WTC11 (cell line): ENCODE data around the gene EMP1. TPM values are rescaled to one million over a fixed set of nuclear protein-coding genes. Genes with fewer than 3 reads are reported as not detected.

ENCODE experiments used
- ATAC-seq: fragments of 200-7000 bp; cut with Tn5 transposase; 2 replicates; pipeline ENCODE4 v1.10.0; 2021; ENCODE audit warnings: mild to moderate bottlenecking, moderate library complexity
- Bru-seq: library from RNA; stranded (reverse); fragments of 400-500 nt; gene quantifications from one replicate; lab custom pipeline; 2021; lab: Mats Ljungman, UMichigan
- CTCF ChIA-PET: fragments of 300-600 bp; sonication (Branson Sonifier 250); formaldehyde crosslinking; loops from one replicate; lab custom pipeline; 2021; ENCODE audit warnings: antibody characterized with exemption; lab: Charles Lee
- POLR2A ChIA-PET: fragments of 350-600 bp; sonication (Branson Sonifier 250); formaldehyde crosslinking; loops from one replicate; lab custom pipeline; 2021; ENCODE audit warnings: antibody characterized with exemption; lab: Charles Lee
- DNase-seq: peaks from one replicate; pipeline ENCODE4 v3.0.0; 2021; ENCODE audit warnings: low spot score
- H3K27ac Mint-ChIP-seq: 2 replicates; pipeline ENCODE4 v1.8.0; 2021; ENCODE audit warnings: mixed read lengths
- H3K27me3 Mint-ChIP-seq: 2 replicates; pipeline ENCODE4 v1.8.0; 2021; ENCODE audit warnings: low read depth, mild to moderate bottlenecking, moderate library complexity, mixed read lengths
- H3K36me3 Mint-ChIP-seq: 2 replicates; pipeline ENCODE4 v1.8.0; 2021; ENCODE audit warnings: mixed read lengths
- H3K4me1 Mint-ChIP-seq: 2 replicates; pipeline ENCODE4 v1.8.0; 2022; ENCODE audit warnings: mixed read lengths
- H3K4me3 Mint-ChIP-seq: 2 replicates; pipeline ENCODE4 v1.8.0; 2021; ENCODE audit warnings: mild to moderate bottlenecking, moderate library complexity, mixed read lengths
- H3K9me3 Mint-ChIP-seq: 2 replicates; pipeline ENCODE4 v1.8.0; 2021; ENCODE audit warnings: mixed read lengths
- EMX1 ChIP-seq: fragments of 250-450 bp; sonication (Bioruptor Pico); IDR thresholded peaks from 2 replicates; pipeline ENCODE4 v1.8.0; 2021; ENCODE audit warnings: mild to moderate bottlenecking
- FOXP4 ChIP-seq: sonication (generic); formaldehyde crosslinking; IDR thresholded peaks from 2 replicates; pipeline ENCODE4 v1.8.0; 2022; ENCODE audit warnings: mild to moderate bottlenecking, missing genetic modification reagents
- GABPB1 ChIP-seq: sonication (generic); formaldehyde crosslinking; IDR thresholded peaks from 2 replicates; pipeline ENCODE4 v1.8.1; 2023; ENCODE audit warnings: mild to moderate bottlenecking, missing genetic modification reagents
- KAT7 ChIP-seq: sonication (generic); formaldehyde crosslinking; IDR thresholded peaks from 2 replicates; pipeline ENCODE4 v1.8.1; 2023; ENCODE audit warnings: missing genetic modification reagents, mild to moderate bottlenecking, borderline replicate concordance
- MAX ChIP-seq: sonication (generic); formaldehyde crosslinking; IDR thresholded peaks from 2 replicates; pipeline ENCODE4 v1.8.0; 2022; ENCODE audit warnings: mild to moderate bottlenecking, missing genetic modification reagents
- NFATC4 ChIP-seq: fragments of 250-450 bp; sonication (Bioruptor Pico); IDR thresholded peaks from 2 replicates; pipeline ENCODE4 v1.9.0; 2021; ENCODE audit warnings: mild to moderate bottlenecking
- NR1H2 ChIP-seq: sonication (generic); formaldehyde crosslinking; IDR thresholded peaks from 2 replicates; pipeline ENCODE4 v1.9.0; 2021; ENCODE audit warnings: mild to moderate bottlenecking, moderate library complexity, missing genetic modification reagents
- PREB ChIP-seq: sonication (generic); formaldehyde crosslinking; IDR thresholded peaks from 2 replicates; pipeline ENCODE4 v1.8.1; 2022; ENCODE audit warnings: mild to moderate bottlenecking, missing genetic modification reagents, moderate library complexity, borderline replicate concordance
- PRRX2 ChIP-seq: fragments of 250-450 bp; sonication (Bioruptor Pico); IDR thresholded peaks from 2 replicates; pipeline ENCODE4 v1.8.0; 2021; ENCODE audit warnings: mild to moderate bottlenecking
- TCF7 ChIP-seq: sonication (generic); formaldehyde crosslinking; IDR thresholded peaks from 2 replicates; pipeline ENCODE4 v1.8.0; 2022; ENCODE audit warnings: mild to moderate bottlenecking, low read depth, missing genetic modification reagents, moderate library complexity
- TEAD1 ChIP-seq: sonication (generic); formaldehyde crosslinking; IDR thresholded peaks from 2 replicates; pipeline ENCODE4 v1.8.0; 2022; ENCODE audit warnings: mild to moderate bottlenecking, missing genetic modification reagents
- TEAD4 ChIP-seq: sonication (generic); formaldehyde crosslinking; IDR thresholded peaks from 2 replicates; pipeline ENCODE4 v1.8.0; 2022; ENCODE audit warnings: mild to moderate bottlenecking, missing genetic modification reagents
- USF2 ChIP-seq: sonication (generic); formaldehyde crosslinking; IDR thresholded peaks from 2 replicates; pipeline ENCODE4 v1.8.1; 2023; ENCODE audit warnings: mild to moderate bottlenecking, missing genetic modification reagents, moderate library complexity
- ZMAT4 ChIP-seq: fragments of 250-450 bp; sonication (Bioruptor Pico); IDR thresholded peaks from 2 replicates; pipeline ENCODE4 v1.9.0; 2021; ENCODE audit warnings: mild to moderate bottlenecking
- ZNF121 ChIP-seq: sonication (generic); formaldehyde crosslinking; IDR thresholded peaks from 2 replicates; pipeline ENCODE4 v1.8.0; 2023; ENCODE audit warnings: missing genetic modification reagents
- ZNF232 ChIP-seq: sonication (generic); formaldehyde crosslinking; IDR thresholded peaks from 2 replicates; pipeline ENCODE4 v1.8.0; 2022; ENCODE audit warnings: mild to moderate bottlenecking, missing genetic modification reagents
- ZNF425 ChIP-seq: fragments of 250-450 bp; sonication (Bioruptor Pico); conservative IDR thresholded peaks from 2 replicates; pipeline ENCODE4 v1.9.0; 2021; ENCODE audit warnings: mild to moderate bottlenecking
- ZSCAN18 ChIP-seq: fragments of 250-450 bp; sonication (Bioruptor Pico); IDR thresholded peaks from 2 replicates; pipeline ENCODE4 v2.1.2; 2022; ENCODE audit warnings: mild to moderate bottlenecking, moderate library complexity
- long read RNA-seq, 3 experiments: library from RNA in 1 of 3; library from capped mRNA in 1 of 3; library from polyadenylated mRNA in 1 of 3; unstranded in 2 of 3; stranded (forward) in 1 of 3; transcript quantifications; one replicate each; pipeline ENCODE4 v2.0.0, GENCODE V29; 2021
- total RNA-seq: library from RNA; stranded (reverse); gene quantifications from 3 replicates; pipeline ENCODE4 v1.2.3, GENCODE V29; 2021

The EMP1 gene
- total RNA-seq (0.66 to 1.4 TPM (median 1.4 TPM) in 3 replicates), Bru-seq, nascent RNA (percentile 24 among the genes with signal in this experiment)
- long read RNA-seq, experiment 1 = 0 reads
- long read RNA-seq, experiment 2 = 0 reads
- long read RNA-seq, experiment 3 = 0 reads

GRCh38 chr12:13196130-13196921 lies at the start of gene EMP1:
Gene EMP1, plus strand, starts transcription at chr12:13196726. Its CDS starts 14,785 bp downstream, at chr12:13211511.
- ChIA-PET CTCF (interaction anchor here (0.8 to 1.6 kb wide), 5 partner anchors 12 to 210 kb away, joined by 3 to 6 read pairs (median 5); no protein-coding TSS in a partner anchor), POLR2A (interaction anchor here (0.6 kb wide), 1 partner anchor 241 kb away, joined by 4 read pairs; no protein-coding TSS in a partner anchor)
- 0 out of 2 replicates have a peak within 1 kb of the TSS, but pooled peaks have one; percentile 34 for H3K27ac Mint-ChIP-seq
- no peak for DNase-seq
- no peak for TF ChIP-seq NFATC4 (CRISPR knock-in tag)
- no peak for TF ChIP-seq ZMAT4 (CRISPR knock-in tag)
- TF ChIP-seq MAX (CRISPR knock-in tag) = no peak
- TF ChIP-seq PREB = no peak
- TF ChIP-seq ZSCAN18 (CRISPR knock-in tag) = no peak
- TF ChIP-seq, all 79 proteins: peak for 0
- no peaks in the 10 kb centered on the region for H3K9me3 Mint-ChIP-seq
- peak; percentile 49 for ATAC-seq
- H3K36me3 Mint-ChIP-seq = no peaks in the 10 kb centered on the region
- no peak within 1 kb of the TSS for H3K4me3 Mint-ChIP-seq
- H3K4me1 Mint-ChIP-seq = peaks cover 62% of the 10 kb centered on the region
- no peaks in the 10 kb centered on the region; the same call in 1 of the 2 replicates for H3K27me3 Mint-ChIP-seq

- H3K9me3 Mint-ChIP-seq = peaks cover 16% of the 10 kb centered on the region
- H3K4me1 Mint-ChIP-seq = no peaks in the 10 kb centered on the region
- H3K27me3 Mint-ChIP-seq = no peaks in the 10 kb centered on the region
- no peak overlapping the region for H3K27ac Mint-ChIP-seq
- H3K4me3 Mint-ChIP-seq = no peak overlapping the region
- CTCF ChIA-PET = interaction anchor here (1.4 kb wide), 1 partner anchor 65 kb away, joined by 3 read pairs; no protein-coding TSS in a partner anchor
- POLR2A ChIA-PET = no interaction called here
- no peak for DNase-seq
- no peak for ATAC-seq
- no peaks in the 10 kb centered on the region for H3K36me3 Mint-ChIP-seq
- TF ChIP-seq NR1H2 (CRISPR knock-in tag) = no peak
- TF ChIP-seq EMX1 = no peak
- no peak for TF ChIP-seq ZNF425 (CRISPR knock-in tag)
- no peak for TF ChIP-seq ZNF121 (CRISPR knock-in tag)
- no peak for TF ChIP-seq ZMAT4 (CRISPR knock-in tag)
- TF ChIP-seq PRRX2 (CRISPR knock-in tag) = no peak
- TF ChIP-seq TEAD4 (CRISPR knock-in tag) = no peak
- no peak for TF ChIP-seq GABPB1
These were observed 48.6 kb upstream of the EMP1 start for GRCh38 chr12:13147688-13148484.

GRCh38 chr12:13148485-13148847 lies 48.1 kb upstream of the EMP1 start:
- no peak overlapping the region for H3K27ac Mint-ChIP-seq
- H3K4me1 Mint-ChIP-seq = peaks cover 3% of the 10 kb centered on the region
- no peak for ATAC-seq
- ChIA-PET POLR2A (interaction anchor here (0.7 kb wide), 1 partner anchor 32 kb away, joined by 3 read pairs; no protein-coding TSS in a partner anchor), CTCF (interaction anchor here (1.4 kb wide), 1 partner anchor 64 kb away, joined by 3 read pairs; no protein-coding TSS in a partner anchor)
- no peak for DNase-seq
- no peaks in the 10 kb centered on the region for H3K36me3 Mint-ChIP-seq
- peaks cover 16% of the 10 kb centered on the region for H3K9me3 Mint-ChIP-seq
- H3K4me3 Mint-ChIP-seq = no peak overlapping the region
- no peaks in the 10 kb centered on the region for H3K27me3 Mint-ChIP-seq
- TF ChIP-seq ZNF232 (CRISPR knock-in tag) (no peak), FOXP4 (no peak), KAT7 (no peak), USF2 (no peak), ZSCAN18 (CRISPR knock-in tag) (no peak), TCF7 (CRISPR knock-in tag) (no peak), TEAD1 (CRISPR knock-in tag) (no peak)
